ENCODE data around the gene PLA2G2D. TPM values are rescaled to one million over a fixed set of nuclear protein-coding genes. Genes with fewer than 3 reads are reported as not detected.

The PLA2G2D gene
- total and polyA plus RNA-seq, 2 of the 13 experiments (the other 11 are each of a cell fraction or from before 2014, with no cell fraction given) = not detected

GRCh38 chr1:20148571-20149500, 29.5 kb upstream of the PLA2G2D start:
- in situ Hi-C loops (cut with HindIII; ENCODE audit: extremely low pct_ligation_motif_present, low pct_unique_long_range_greater_than_20kb) (no loop called here), intact Hi-C loops (cut with micrococcal nuclease; ENCODE audit: unreplicated experiment) (no loop called here)
- ChIA-PET CTCF (ENCODE audit: low intra/inter-chr PET ratio, low total read pairs) (no interaction called here), POLR2A (no interaction called here)
- peaks cover 0 to 1% of the 10 kb centered on the region in 2 experiments; a peak in 1 of 5 replicates for H3K27me3 ChIP-seq (ENCODE audit: control insufficient read depth in 1 of 2, insufficient read depth in 2 of 2, low read length in 2 of 2)
- H3K4me1 ChIP-seq (ENCODE audit: insufficient read depth, low read length) = peaks cover 18% of the 10 kb centered on the region
- no TSS peak for BruUV-seq (replicated peaks)
- no peaks in the 10 kb centered on the region for H3K9me3 ChIP-seq (ENCODE audit: low read length)
- H4K20me1 ChIP-seq (ENCODE audit: insufficient read depth, low read length) = no peaks in the 10 kb centered on the region
- FAIRE-seq (no peak), ATAC-seq (no peak), DNase-seq (ENCODE audit: low spot score) (no peak)
- no peaks in the 10 kb centered on the region for H3K79me2 ChIP-seq (ENCODE audit: insufficient read depth, low read length)
- no peak overlapping the region for H2AFZ ChIP-seq (ENCODE audit: low read length)
- TF ChIP-seq NCOA2 (CRISPR knock-in tag; IDR thresholded peaks at IDR 0.05) (no peak), ZNF484 (CRISPR knock-in tag; IDR thresholded peaks at IDR 0.05; ENCODE audit: borderline replicate concordance, low read depth) (no peak), NR2C2 (CRISPR knock-in tag; IDR thresholded peaks at IDR 0.05; ENCODE audit: borderline replicate concordance) (no peak), ZNF572 (CRISPR knock-in tag; IDR thresholded peaks at IDR 0.05) (no peak), ZNF558 (CRISPR knock-in tag; IDR thresholded peaks at IDR 0.05; ENCODE audit: borderline replicate concordance) (no peak), FOXK1 (CRISPR knock-in tag; IDR thresholded peaks at IDR 0.05; ENCODE audit: borderline replicate concordance, low read depth) (no peak), ZNF562 (CRISPR knock-in tag; IDR thresholded peaks at IDR 0.05; ENCODE audit: borderline replicate concordance) (no peak), PPARG (CRISPR knock-in tag; conservative IDR thresholded peaks at IDR 0.05) (no peak)
- TF ChIP-seq, protein P1, sequence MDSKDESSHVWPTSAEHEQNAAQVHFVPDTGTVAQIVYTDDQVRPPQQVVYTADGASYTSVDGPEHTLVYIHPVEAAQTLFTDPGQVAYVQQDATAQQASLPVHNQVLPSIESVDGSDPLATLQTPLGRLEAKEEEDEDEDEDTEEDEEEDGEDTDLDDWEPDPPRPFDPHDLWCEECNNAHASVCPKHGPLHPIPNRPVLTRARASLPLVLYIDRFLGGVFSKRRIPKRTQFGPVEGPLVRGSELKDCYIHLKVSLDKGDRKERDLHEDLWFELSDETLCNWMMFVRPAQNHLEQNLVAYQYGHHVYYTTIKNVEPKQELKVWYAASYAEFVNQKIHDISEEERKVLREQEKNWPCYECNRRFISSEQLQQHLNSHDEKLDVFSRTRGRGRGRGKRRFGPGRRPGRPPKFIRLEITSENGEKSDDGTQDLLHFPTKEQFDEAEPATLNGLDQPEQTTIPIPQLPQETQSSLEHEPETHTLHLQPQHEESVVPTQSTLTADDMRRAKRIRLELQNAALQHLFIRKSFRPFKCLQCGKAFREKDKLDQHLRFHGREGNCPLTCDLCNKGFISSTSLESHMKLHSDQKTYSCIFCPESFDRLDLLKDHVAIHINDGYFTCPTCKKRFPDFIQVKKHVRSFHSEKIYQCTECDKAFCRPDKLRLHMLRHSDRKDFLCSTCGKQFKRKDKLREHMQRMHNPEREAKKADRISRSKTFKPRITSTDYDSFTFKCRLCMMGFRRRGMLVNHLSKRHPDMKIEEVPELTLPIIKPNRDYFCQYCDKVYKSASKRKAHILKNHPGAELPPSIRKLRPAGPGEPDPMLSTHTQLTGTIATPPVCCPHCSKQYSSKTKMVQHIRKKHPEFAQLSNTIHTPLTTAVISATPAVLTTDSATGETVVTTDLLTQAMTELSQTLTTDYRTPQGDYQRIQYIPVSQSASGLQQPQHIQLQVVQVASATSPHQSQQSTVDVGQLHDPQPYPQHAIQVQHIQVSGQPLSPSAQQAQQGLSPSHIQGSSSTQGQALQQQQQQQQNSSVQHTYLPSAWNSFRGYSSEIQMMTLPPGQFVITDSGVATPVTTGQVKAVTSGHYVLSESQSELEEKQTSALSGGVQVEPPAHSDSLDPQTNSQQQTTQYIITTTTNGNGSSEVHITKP (CRISPR knock-in tag; IDR thresholded peaks at IDR 0.05; ENCODE audit: low read depth) = no peak
- TF ChIP-seq, protein P2, sequence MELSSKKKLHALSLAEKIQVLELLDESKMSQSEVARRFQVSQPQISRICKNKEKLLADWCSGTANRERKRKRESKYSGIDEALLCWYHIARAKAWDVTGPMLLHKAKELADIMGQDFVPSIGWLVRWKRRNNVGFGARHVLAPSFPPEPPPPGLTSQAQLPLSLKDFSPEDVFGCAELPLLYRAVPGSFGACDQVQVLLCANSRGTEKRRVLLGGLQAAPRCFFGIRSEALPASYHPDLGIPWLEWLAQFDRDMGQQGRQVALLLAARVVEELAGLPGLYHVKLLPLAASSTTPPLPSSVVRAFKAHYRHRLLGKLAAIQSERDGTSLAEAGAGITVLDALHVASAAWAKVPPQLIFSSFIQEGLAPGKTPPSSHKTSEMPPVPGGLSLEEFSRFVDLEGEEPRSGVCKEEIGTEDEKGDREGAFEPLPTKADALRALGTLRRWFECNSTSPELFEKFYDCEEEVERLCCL (CRISPR knock-in tag; IDR thresholded peaks at IDR 0.05; ENCODE audit: borderline replicate concordance) = no peak
- H3K9ac ChIP-seq (ENCODE audit: insufficient read depth, low read depth, low read length) = no peak overlapping the region
- no peak overlapping the region for H3K4me2 ChIP-seq (ENCODE audit: low read depth, low read length)
- H3K27ac ChIP-seq (ENCODE audit: extremely low read length, insufficient read depth, low read length) = no peak overlapping the region
- no peak overlapping the region for H3K4me3 ChIP-seq (replicated peaks in 1 of 3; ENCODE audit: insufficient read depth in 1 of 3, low read depth in 2 of 3, low read length in 3 of 3)
- 52% methylated on average over 9 of the region's 13 CpGs for WGBS (ENCODE audit: low lambda C conversion rate)
- H3K36me3 ChIP-seq (replicated peaks in 1 of 2; ENCODE audit: control insufficient read depth in 1 of 2, insufficient read depth in 2 of 2, low read length in 2 of 2) = no peaks in the 10 kb centered on the region
